HG02571 (cell line): ENCODE measurements around the gene HCN2.
"Not testable (repeated sequence)": the region's sequence is repeated elsewhere in the genome, so short reads cannot be mapped to it uniquely, and the experiment has no call there.

Experiments used
- ATAC-seq: cut with Tn5 transposase; IDR thresholded peaks from one replicate; pipeline ENCODE4 v1.9.1; 2021; ENCODE audit warnings: mild to moderate bottlenecking, moderate library complexity; ENCODE audit not compliant: unreplicated experiment

Gene HCN2

GRCh38 chr19:584240-585001, 5.3 kb upstream of the HCN2 start:
- ATAC-seq = no peak

GRCh38 chr19:585146-585545, 4.5 kb upstream of the HCN2 start:
- ATAC-seq = not testable (repeated sequence)

- no peak for ATAC-seq
These were observed 4.0 kb upstream of the HCN2 start for GRCh38 chr19:585551-586110.

- ATAC-seq = no peak
These were observed 1.5 kb upstream of the HCN2 start for GRCh38 chr19:588093-588740.

- no peak for ATAC-seq
These were observed 664 bp upstream of the HCN2 start for GRCh38 chr19:588741-589692.

- ATAC-seq = no peak
These were observed 690 bp downstream of the HCN2 start for GRCh38 chr19:590396-590745.

GRCh38 chr19:590750-591098, 1.0 kb downstream of the HCN2 start:
- ATAC-seq = no peak

GRCh38 chr19:591099-591958, 1.6 kb downstream of the HCN2 start:
- no peak for ATAC-seq

GRCh38 chr19:592101-592500, 2.4 kb downstream of the HCN2 start:
- no peak for ATAC-seq

GRCh38 chr19:593055-593454, 3.4 kb downstream of the HCN2 start:
- no peak for ATAC-seq

GRCh38 chr19:593505-593904, 3.8 kb downstream of the HCN2 start:
- no peak for ATAC-seq

GRCh38 chr19:594265-594870, 4.7 kb downstream of the HCN2 start:
- no peak for ATAC-seq

GRCh38 chr19:595326-596262, 5.9 kb downstream of the HCN2 start:
- no peak for ATAC-seq

GRCh38 chr19:596263-596655, 6.6 kb downstream of the HCN2 start:
- ATAC-seq = no peak

- ATAC-seq = no peak
These were observed 8.0 kb downstream of the HCN2 start for GRCh38 chr19:597406-598315.

- ATAC-seq = no peak
These were observed 11.6 kb downstream of the HCN2 start for GRCh38 chr19:601310-601709.

- ATAC-seq = no peak
These were observed 12.1 kb downstream of the HCN2 start for GRCh38 chr19:601790-602189.
